ENCODE data around the gene LY6G6C. TPM values are rescaled to one million over a fixed set of nuclear protein-coding genes. Genes with fewer than 3 reads are reported as not detected.
A peak's percentile ranks its signal among the peaks of the same experiment; 100 is the strongest.

Gene LY6G6C
- total RNA-seq, 5 donors from 2014 or later (not counting 1 experiment from before 2014, with no cell fraction given), result not detected

GRCh38 chr6:31744422-31744821 is 22.9 kb upstream of the LY6G6C start:
- no peak for DNase-seq
- WGBS (ENCODE audit: insufficient coverage), result 40% methylated on average over 1 of the region's 1 CpG
- no peaks in the 10 kb centered on the region for H3K9me3 Mint-ChIP-seq
- Histone ChIP-seq H3K4me1 (ENCODE audit: control insufficient read depth in 1 of 2, extremely low read depth in 1 of 2, insufficient read depth in 2 of 2, low read length in 2 of 2) (peaks cover 3 to 14% of the 10 kb centered on the region in 2 experiments), H3K27ac (ENCODE audit: low read length) (no peak overlapping the region), H3K36me3 (ENCODE audit: control insufficient read depth in 2 of 2, extremely low read depth in 1 of 2, insufficient read depth in 1 of 2, low read length in 1 of 2) (peaks cover 0 to 3% of the 10 kb centered on the region in 2 donors), H3K9me3 (no peaks in the 10 kb centered on the region), H3K27me3 (replicated peaks in 1 of 2; ENCODE audit: control insufficient read depth in 2 of 2, extremely low read depth in 1 of 2, insufficient read depth in 2 of 2, low read length in 1 of 2) (no peaks in the 10 kb centered on the region), H3K4me3 (ENCODE audit: control insufficient read depth in 1 of 2, extremely low read depth in 1 of 2, low read length in 1 of 2) (no peak overlapping the region)
- no peak overlapping the region for H3K4me3 Mint-ChIP-seq
- ATAC-seq (replicated peaks in 1 of 4), result no peak
- ChIA-PET POLR2A (no interaction called here), CTCF (no interaction called here)
- H3K27ac Mint-ChIP-seq, result no peak overlapping the region
- no peaks in the 10 kb centered on the region for H3K27me3 Mint-ChIP-seq
- peaks cover 12 to 18% (median 14%) of the 10 kb centered on the region in 3 donors for H3K4me1 Mint-ChIP-seq
- peaks cover 13% of the 10 kb centered on the region for H3K36me3 Mint-ChIP-seq

GRCh38 chr6:31742894-31743293 is 21.3 kb upstream of the LY6G6C start:
- Histone ChIP-seq H3K36me3 (ENCODE audit: control insufficient read depth in 2 of 2, extremely low read depth in 1 of 2, insufficient read depth in 1 of 2, low read length in 1 of 2) (peaks cover 0 to 3% of the 10 kb centered on the region in 2 donors), H3K27me3 (replicated peaks in 1 of 2; ENCODE audit: control insufficient read depth in 2 of 2, extremely low read depth in 1 of 2, insufficient read depth in 2 of 2, low read length in 1 of 2) (no peaks in the 10 kb centered on the region), H3K4me3 (ENCODE audit: control insufficient read depth in 1 of 2, extremely low read depth in 1 of 2, low read length in 1 of 2) (no peak overlapping the region), H3K9me3 (no peaks in the 10 kb centered on the region), H3K27ac (ENCODE audit: low read length) (no peak overlapping the region), H3K4me1 (ENCODE audit: control insufficient read depth in 1 of 2, extremely low read depth in 1 of 2, insufficient read depth in 2 of 2, low read length in 2 of 2) (peaks cover 16 to 29% of the 10 kb centered on the region in 2 experiments)
- peaks cover 13% of the 10 kb centered on the region for H3K36me3 Mint-ChIP-seq
- WGBS (ENCODE audit: insufficient coverage), result 94% methylated on average over 3 of the region's 3 CpGs
- POLR2A ChIA-PET, result no interaction called here
- CTCF ChIA-PET, result interaction anchor here in 1 of 2 donors (0.5 kb wide), 1 partner anchor 89 kb away, joined by 6 read pairs; no protein-coding TSS in a partner anchor
- H3K27me3 Mint-ChIP-seq, result no peaks in the 10 kb centered on the region
- DNase-seq (no peak), ATAC-seq (replicated peaks in 1 of 4) (no peak)
- no peak overlapping the region for H3K4me3 Mint-ChIP-seq
- peaks cover 26 to 33% (median 29%) of the 10 kb centered on the region in 3 donors for H3K4me1 Mint-ChIP-seq
- no peaks in the 10 kb centered on the region for H3K9me3 Mint-ChIP-seq
- no peak overlapping the region for H3K27ac Mint-ChIP-seq

GRCh38 chr6:31741815-31742214 is 20.3 kb upstream of the LY6G6C start:
- ATAC-seq (replicated peaks in 1 of 4), result no peak
- Mint-ChIP-seq H3K4me1 (peaks cover 37 to 44% (median 40%) of the 10 kb centered on the region in 3 donors), H3K27ac (no peak overlapping the region)

GRCh38 chr6:31740397-31741223 is 19.1 kb upstream of the LY6G6C start:
- Mint-ChIP-seq H3K36me3 (peaks cover 13% of the 10 kb centered on the region), H3K4me1 (peaks cover 48 to 56% (median 52%) of the 10 kb centered on the region in 3 donors), H3K27ac (peak overlapping the region; percentile 53 to 88), H3K4me3 (peak overlapping the region; percentile 85 to 92 (median 92)), H3K27me3 (no peaks in the 10 kb centered on the region), H3K9me3 (no peaks in the 10 kb centered on the region)
- no peaks in the 10 kb centered on the region for H3K27me3 ChIP-seq (replicated peaks in 1 of 2; ENCODE audit: control insufficient read depth in 2 of 2, extremely low read depth in 1 of 2, insufficient read depth in 2 of 2, low read length in 1 of 2)
- ChIA-PET CTCF (interaction anchor here (0.5 to 3.1 kb wide), 8 partner anchors 10 to 192 kb away, joined by 3 to 18 read pairs (median 4); partner anchors contain the start of genes DDAH2 (in 1 of the 2) and NEU1 (in 1 of the 2)), POLR2A (no interaction called here)
- peak overlapping the region; percentile 19 for H3K27ac ChIP-seq (ENCODE audit: low read length)
- no peak for DNase-seq
- 12% methylated on average over 23 of the region's 29 CpGs for WGBS (ENCODE audit: insufficient coverage)
- peak overlapping the region; percentile 82 to 92 for H3K4me3 ChIP-seq (ENCODE audit: control insufficient read depth in 1 of 2, extremely low read depth in 1 of 2, low read length in 1 of 2)
- H3K9me3 ChIP-seq, result no peaks in the 10 kb centered on the region
- H3K36me3 ChIP-seq (ENCODE audit: control insufficient read depth in 2 of 2, extremely low read depth in 1 of 2, insufficient read depth in 1 of 2, low read length in 1 of 2), result no peaks in the 10 kb centered on the region
- H3K4me1 ChIP-seq (ENCODE audit: control insufficient read depth in 1 of 2, extremely low read depth in 1 of 2, insufficient read depth in 2 of 2, low read length in 2 of 2), result peaks cover 36 to 51% of the 10 kb centered on the region in 2 experiments
- no peak for ATAC-seq (replicated peaks in 1 of 4)

More at GRCh38 chr6:31741815-31742214, 20.3 kb upstream of the LY6G6C start:
- Histone ChIP-seq H3K4me3 (ENCODE audit: control insufficient read depth in 1 of 2, extremely low read depth in 1 of 2, low read length in 1 of 2) (no peak overlapping the region), H3K27ac (ENCODE audit: low read length) (no peak overlapping the region), H3K4me1 (ENCODE audit: control insufficient read depth in 1 of 2, extremely low read depth in 1 of 2, insufficient read depth in 2 of 2, low read length in 2 of 2) (peaks cover 24 to 40% of the 10 kb centered on the region in 2 experiments), H3K27me3 (replicated peaks in 1 of 2; ENCODE audit: control insufficient read depth in 2 of 2, extremely low read depth in 1 of 2, insufficient read depth in 2 of 2, low read length in 1 of 2) (no peaks in the 10 kb centered on the region), H3K9me3 (no peaks in the 10 kb centered on the region), H3K36me3 (ENCODE audit: control insufficient read depth in 2 of 2, extremely low read depth in 1 of 2, insufficient read depth in 1 of 2, low read length in 1 of 2) (no peaks in the 10 kb centered on the region)
- H3K27me3 Mint-ChIP-seq, result no peaks in the 10 kb centered on the region
- H3K36me3 Mint-ChIP-seq, result peaks cover 13% of the 10 kb centered on the region
- DNase-seq, result no peak
- CTCF ChIA-PET, result no interaction called here
- no peaks in the 10 kb centered on the region for H3K9me3 Mint-ChIP-seq
- H3K4me3 Mint-ChIP-seq, result peak overlapping the region in 2 of 3 donors; percentile 25 to 92
- POLR2A ChIA-PET, result interaction anchor here (0.6 to 0.7 kb wide), 4 partner anchors 12 to 117 kb away, joined by 3 to 6 read pairs (median 4); partner anchors contain the start of genes HSPA1B (in 1 of the 2) and LY6G6C (in 1 of the 2)
- 100% methylated on average over 2 of the region's 2 CpGs for WGBS (ENCODE audit: insufficient coverage)

- Mint-ChIP-seq H3K4me1 (peaks cover 56 to 62% (median 60%) of the 10 kb centered on the region in 3 donors), H3K9me3 (no peaks in the 10 kb centered on the region), H3K27ac (peak within 1 kb of the TSS; percentile 88 to 95), H3K4me3 (peak within 1 kb of the TSS; percentile 85 to 95 (median 92)), H3K36me3 (peaks cover 13% of the 10 kb centered on the region), H3K27me3 (no peaks in the 10 kb centered on the region)
- H3K4me3 ChIP-seq (ENCODE audit: control insufficient read depth in 1 of 2, extremely low read depth in 1 of 2, low read length in 1 of 2), result peak within 1 kb of the TSS; percentile 82 to 92
- no peaks in the 10 kb centered on the region for H3K27me3 ChIP-seq (replicated peaks in 1 of 2; ENCODE audit: control insufficient read depth in 2 of 2, extremely low read depth in 1 of 2, insufficient read depth in 2 of 2, low read length in 1 of 2)
- peaks cover 39 to 53% of the 10 kb centered on the region in 2 experiments for H3K4me1 ChIP-seq (ENCODE audit: control insufficient read depth in 1 of 2, extremely low read depth in 1 of 2, insufficient read depth in 2 of 2, low read length in 2 of 2)
- H3K36me3 ChIP-seq (ENCODE audit: control insufficient read depth in 2 of 2, extremely low read depth in 1 of 2, insufficient read depth in 1 of 2, low read length in 1 of 2), result no peaks in the 10 kb centered on the region
- DNase-seq (peak; percentile 81 to 96 (median 92)), ATAC-seq (replicated peaks in 1 of 4) (peak; percentile 89 to 93 (median 92))
- POLR2A ChIA-PET, result interaction anchor here (0.5 to 0.6 kb wide), 3 partner anchors 44 to 123 kb away, joined by 3 to 5 read pairs (median 3); no protein-coding TSS in a partner anchor
- under 1% methylated on average over 47 of the region's 58 CpGs for WGBS (ENCODE audit: insufficient coverage)
- CTCF ChIA-PET, result interaction anchor here (0.5 to 3.1 kb wide), 11 partner anchors 9 to 191 kb away, joined by 3 to 18 read pairs (median 4); partner anchors contain the start of genes DDAH2 (in 1 of the 2), EHMT2 (in 1 of the 2), NEU1 (in 1 of the 2) and VARS1 (in 1 of the 2)
- no peaks in the 10 kb centered on the region for H3K9me3 ChIP-seq
- H3K27ac ChIP-seq (ENCODE audit: low read length), result peak within 1 kb of the TSS; percentile 81
Measured at GRCh38 chr6:31739639-31740396, 18.3 kb upstream of the LY6G6C start, which contains the start of gene MSH5. TSS of gene MSH5 (plus strand) at chr6:31740005. CDS start at chr6:31740467, 462 bp downstream.
